Suprapubic skin (tissue), 4 donors: ENCODE data around the gene ZNRF3.

Experiments used
- POLR2A ChIP-seq, 2 donors: fragments of 450-650 bp; IDR thresholded peaks; one replicate each; pipeline ENCODE4 v1.6.1; 2017; ENCODE audit warnings: antibody characterized with exemption in 2 of 2, mild to moderate bottlenecking in 2 of 2, moderate library complexity in 2 of 2
- POLR2AphosphoS5 ChIP-seq, 3 donors: sonication (generic); formaldehyde crosslinking; IDR thresholded peaks; one replicate each; pipeline ENCODE4 v1.6.1; 2017; ENCODE audit warnings: antibody characterized with exemption in 3 of 3
- TF ChIP-seq, protein P1 (sequence below), 2 donors: fragments of 200-600 bp in 1 of 2; fragments of 450-650 bp in 1 of 2; sonication (generic) in 1 of 2; IDR thresholded peaks; one replicate each; pipeline ENCODE4 v1.5.1; 2016 to 2019; ENCODE audit warnings: antibody characterized with exemption in 2 of 2, mild to moderate bottlenecking in 1 of 2, moderate library complexity in 1 of 2

DNA sequence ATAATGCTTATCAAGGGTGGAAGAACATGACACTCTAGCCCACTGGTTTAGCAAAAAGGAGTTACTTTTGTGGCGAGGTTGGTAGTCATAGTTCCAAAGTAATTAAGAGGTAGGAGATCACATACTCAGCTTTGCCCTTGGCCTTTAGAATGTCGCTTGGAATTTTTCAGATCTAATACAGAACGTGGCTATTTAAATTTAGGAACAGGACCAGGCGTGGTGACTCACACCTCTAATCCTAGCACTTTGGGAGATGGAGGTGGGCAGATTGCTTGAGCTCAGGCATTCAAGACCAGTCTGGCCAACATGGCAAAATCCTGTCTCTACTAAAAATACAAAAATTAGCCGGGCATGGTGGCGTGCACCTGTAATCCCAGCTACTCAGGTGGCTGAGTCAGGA is 26.1 kb upstream of the ZNRF3 start:
- TF ChIP-seq POLR2A (IDR thresholded peaks at IDR 0.05) (no peak), POLR2AphosphoS5 (IDR thresholded peaks at IDR 0.05) (no peak)
- TF ChIP-seq, protein P1, sequence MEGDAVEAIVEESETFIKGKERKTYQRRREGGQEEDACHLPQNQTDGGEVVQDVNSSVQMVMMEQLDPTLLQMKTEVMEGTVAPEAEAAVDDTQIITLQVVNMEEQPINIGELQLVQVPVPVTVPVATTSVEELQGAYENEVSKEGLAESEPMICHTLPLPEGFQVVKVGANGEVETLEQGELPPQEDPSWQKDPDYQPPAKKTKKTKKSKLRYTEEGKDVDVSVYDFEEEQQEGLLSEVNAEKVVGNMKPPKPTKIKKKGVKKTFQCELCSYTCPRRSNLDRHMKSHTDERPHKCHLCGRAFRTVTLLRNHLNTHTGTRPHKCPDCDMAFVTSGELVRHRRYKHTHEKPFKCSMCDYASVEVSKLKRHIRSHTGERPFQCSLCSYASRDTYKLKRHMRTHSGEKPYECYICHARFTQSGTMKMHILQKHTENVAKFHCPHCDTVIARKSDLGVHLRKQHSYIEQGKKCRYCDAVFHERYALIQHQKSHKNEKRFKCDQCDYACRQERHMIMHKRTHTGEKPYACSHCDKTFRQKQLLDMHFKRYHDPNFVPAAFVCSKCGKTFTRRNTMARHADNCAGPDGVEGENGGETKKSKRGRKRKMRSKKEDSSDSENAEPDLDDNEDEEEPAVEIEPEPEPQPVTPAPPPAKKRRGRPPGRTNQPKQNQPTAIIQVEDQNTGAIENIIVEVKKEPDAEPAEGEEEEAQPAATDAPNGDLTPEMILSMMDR (IDR thresholded peaks at IDR 0.05) = no peak
